BJ (cell line): Measurements from ENCODE around the gene ARRDC2. TPM values are rescaled to one million over a fixed set of nuclear protein-coding genes. Genes with fewer than 3 reads are reported as not detected.

Experiments used
- CTCF ChIA-PET: fragments of 350-600 bp; formaldehyde crosslinking; extraction: SDS; loops from one replicate; lab custom pipeline; 2021; ENCODE audit warnings: antibody characterized with exemption, inconsistent platforms; lab: Yijun Ruan, JAX
- POLR2A ChIA-PET: fragments of 300-600 bp; sonication (Branson Sonifier 250); formaldehyde crosslinking; extraction: SDS; loops from one replicate; lab custom pipeline; 2021; ENCODE audit warnings: antibody characterized with exemption; lab: Charles Lee
- DNase-seq: peaks from one replicate; pipeline ENCODE4 v3.0.0-alpha.2; 2011; ENCODE audit warnings: low read depth
- H3K27me3 ChIP-seq: 2 replicates; pipeline ENCODE4 v1.6.0; 2011; ENCODE audit warnings: low read length; ENCODE audit not compliant: control insufficient read depth, insufficient read depth
- H3K36me3 ChIP-seq: 2 replicates; pipeline ENCODE4 v1.5.1; 2011; ENCODE audit warnings: low read length; ENCODE audit not compliant: control insufficient read depth, insufficient read depth
- H3K4me3 ChIP-seq: 2 replicates; pipeline ENCODE4 v1.5.1; 2011; ENCODE audit warnings: low read depth, mild to moderate bottlenecking, control low read depth, low read length
- polyA plus RNA-seq: library from polyadenylated mRNA; depleted of rRNA; stranded (reverse); fragments of >200 nt; gene quantifications from 2 replicates; pipeline ENCODE4 v1.2.3, GENCODE V29; 2011
- TF ChIP-seq, protein P1 (sequence below): IDR thresholded peaks from 2 replicates; pipeline ENCODE4 v1.5.1; 2011; ENCODE audit warnings: low read depth, mild to moderate bottlenecking, control low read depth, inconsistent platforms, low read length, moderate library complexity; ENCODE audit not compliant: insufficient read depth

The ARRDC2 gene
- polyA plus RNA-seq, 1 experiment = 6.0 TPM

DNA sequence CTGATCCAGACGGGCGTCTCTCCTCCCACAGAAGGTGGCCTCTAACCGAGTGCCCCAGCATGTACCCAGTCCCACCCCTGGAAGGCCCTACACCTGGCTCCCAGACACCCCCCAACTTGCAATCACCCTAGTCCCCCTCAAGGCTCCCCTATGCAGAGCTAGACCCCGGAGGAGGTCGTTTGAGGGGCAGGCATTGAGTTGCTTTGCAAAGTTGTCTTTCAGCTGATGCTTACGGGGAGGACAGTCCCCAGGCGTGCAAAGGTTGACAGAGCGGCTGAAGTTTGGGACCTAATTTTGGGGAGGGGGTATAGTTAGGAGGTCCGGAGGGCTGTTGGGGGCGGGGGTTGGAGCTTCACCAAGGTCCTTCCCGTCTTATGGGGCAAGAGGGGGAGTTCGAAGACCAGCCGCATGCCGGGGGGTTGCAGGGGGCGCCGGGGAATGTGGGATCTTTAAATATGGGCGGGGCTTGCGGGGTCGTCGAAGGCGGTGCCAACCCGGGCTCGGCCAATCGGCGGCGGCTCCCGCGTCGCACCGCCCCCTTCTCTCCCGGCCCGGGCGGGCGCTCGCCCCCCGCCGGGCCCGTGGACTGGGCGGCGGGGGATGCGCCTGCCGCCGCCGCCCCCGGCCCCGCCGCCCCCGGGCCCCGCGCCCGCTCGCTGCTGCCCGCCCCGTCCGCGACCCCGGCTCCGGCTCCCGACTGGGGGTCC lies 41.3 kb upstream of the ARRDC2 start, which contains the start of gene KCNN1:
Gene KCNN1, plus strand, starts transcription at position 558 of the 707 bp plus-strand sequence. CDS start 6,782 bp downstream, outside the sequence.
- no peak for DNase-seq
- no peak within 1 kb of the TSS for H3K4me3 ChIP-seq
- H3K27me3 ChIP-seq = peaks cover 33% of the 10 kb centered on the region
- TF ChIP-seq, protein P1, sequence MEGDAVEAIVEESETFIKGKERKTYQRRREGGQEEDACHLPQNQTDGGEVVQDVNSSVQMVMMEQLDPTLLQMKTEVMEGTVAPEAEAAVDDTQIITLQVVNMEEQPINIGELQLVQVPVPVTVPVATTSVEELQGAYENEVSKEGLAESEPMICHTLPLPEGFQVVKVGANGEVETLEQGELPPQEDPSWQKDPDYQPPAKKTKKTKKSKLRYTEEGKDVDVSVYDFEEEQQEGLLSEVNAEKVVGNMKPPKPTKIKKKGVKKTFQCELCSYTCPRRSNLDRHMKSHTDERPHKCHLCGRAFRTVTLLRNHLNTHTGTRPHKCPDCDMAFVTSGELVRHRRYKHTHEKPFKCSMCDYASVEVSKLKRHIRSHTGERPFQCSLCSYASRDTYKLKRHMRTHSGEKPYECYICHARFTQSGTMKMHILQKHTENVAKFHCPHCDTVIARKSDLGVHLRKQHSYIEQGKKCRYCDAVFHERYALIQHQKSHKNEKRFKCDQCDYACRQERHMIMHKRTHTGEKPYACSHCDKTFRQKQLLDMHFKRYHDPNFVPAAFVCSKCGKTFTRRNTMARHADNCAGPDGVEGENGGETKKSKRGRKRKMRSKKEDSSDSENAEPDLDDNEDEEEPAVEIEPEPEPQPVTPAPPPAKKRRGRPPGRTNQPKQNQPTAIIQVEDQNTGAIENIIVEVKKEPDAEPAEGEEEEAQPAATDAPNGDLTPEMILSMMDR = no peak
- H3K36me3 ChIP-seq = no peaks in the 10 kb centered on the region
- ChIA-PET POLR2A (no interaction called here), CTCF (interaction anchor here (0.5 to 2.5 kb wide), 3 partner anchors 8 to 28 kb away, joined by 4 to 5 read pairs (median 4); no protein-coding TSS in a partner anchor)

- H3K36me3 ChIP-seq = no peaks in the 10 kb centered on the region
- H3K27me3 ChIP-seq = peaks cover 33% of the 10 kb centered on the region
- TF ChIP-seq, protein P1 = no peak
- no peak for DNase-seq
- POLR2A ChIA-PET = no interaction called here
- no peak overlapping the region for H3K4me3 ChIP-seq
- CTCF ChIA-PET = interaction anchor here (0.5 to 2.5 kb wide), 2 partner anchors 9 to 29 kb away, joined by 4 to 5 read pairs; no protein-coding TSS in a partner anchor
Measured at GRCh38 chr19:17967257-17968051, 40.5 kb upstream of the ARRDC2 start.

DNA sequence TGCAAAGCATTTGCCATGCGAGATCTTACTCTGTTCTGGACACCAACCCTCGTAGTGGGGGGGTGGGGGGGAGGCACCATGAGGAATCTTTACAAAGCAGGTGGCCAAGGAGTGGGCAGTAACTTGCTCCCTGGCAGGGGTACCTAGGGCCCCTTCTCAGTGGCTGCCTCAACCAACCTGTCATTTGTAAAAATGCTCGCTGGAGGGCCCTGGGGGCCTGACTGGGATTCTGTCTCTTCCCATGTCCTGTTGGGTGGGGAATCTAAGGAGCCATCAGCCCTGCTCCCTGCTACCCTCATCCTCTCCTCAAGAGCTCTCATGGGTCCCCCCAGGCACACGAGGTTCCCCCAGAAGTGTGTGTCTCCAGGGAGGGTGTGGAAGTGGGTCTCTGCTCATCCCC lies 39.6 kb upstream of the ARRDC2 start:
- ChIA-PET CTCF (interaction anchor here (1.0 to 2.5 kb wide), 2 partner anchors 28 to 30 kb away, joined by 3 to 5 read pairs; no protein-coding TSS in a partner anchor), POLR2A (no interaction called here)
- DNase-seq = no peak
- H3K27me3 ChIP-seq = peaks cover 35% of the 10 kb centered on the region
- no peak overlapping the region for H3K4me3 ChIP-seq
- H3K36me3 ChIP-seq = no peaks in the 10 kb centered on the region
- TF ChIP-seq, protein P1 = no peak

- TF ChIP-seq, protein P1 = no peak
- no peak for DNase-seq
- POLR2A ChIA-PET = no interaction called here
- H3K36me3 ChIP-seq = no peaks in the 10 kb centered on the region
- H3K4me3 ChIP-seq = no peak overlapping the region
- CTCF ChIA-PET = interaction anchor here (1.0 to 2.5 kb wide), 2 partner anchors 28 to 31 kb away, joined by 3 to 5 read pairs; no protein-coding TSS in a partner anchor
- H3K27me3 ChIP-seq = peaks cover 33% of the 10 kb centered on the region
Measured at GRCh38 chr19:17969096-17969792, 38.7 kb upstream of the ARRDC2 start.
